ENCODE results near the gene NR4A1.

- TF ChIP-seq, protein P1, sequence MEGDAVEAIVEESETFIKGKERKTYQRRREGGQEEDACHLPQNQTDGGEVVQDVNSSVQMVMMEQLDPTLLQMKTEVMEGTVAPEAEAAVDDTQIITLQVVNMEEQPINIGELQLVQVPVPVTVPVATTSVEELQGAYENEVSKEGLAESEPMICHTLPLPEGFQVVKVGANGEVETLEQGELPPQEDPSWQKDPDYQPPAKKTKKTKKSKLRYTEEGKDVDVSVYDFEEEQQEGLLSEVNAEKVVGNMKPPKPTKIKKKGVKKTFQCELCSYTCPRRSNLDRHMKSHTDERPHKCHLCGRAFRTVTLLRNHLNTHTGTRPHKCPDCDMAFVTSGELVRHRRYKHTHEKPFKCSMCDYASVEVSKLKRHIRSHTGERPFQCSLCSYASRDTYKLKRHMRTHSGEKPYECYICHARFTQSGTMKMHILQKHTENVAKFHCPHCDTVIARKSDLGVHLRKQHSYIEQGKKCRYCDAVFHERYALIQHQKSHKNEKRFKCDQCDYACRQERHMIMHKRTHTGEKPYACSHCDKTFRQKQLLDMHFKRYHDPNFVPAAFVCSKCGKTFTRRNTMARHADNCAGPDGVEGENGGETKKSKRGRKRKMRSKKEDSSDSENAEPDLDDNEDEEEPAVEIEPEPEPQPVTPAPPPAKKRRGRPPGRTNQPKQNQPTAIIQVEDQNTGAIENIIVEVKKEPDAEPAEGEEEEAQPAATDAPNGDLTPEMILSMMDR (IDR thresholded peaks at IDR 0.05), result no peak
- TF ChIP-seq POLR2A (IDR thresholded peaks at IDR 0.05), result no peak
Observed at GRCh38 chr12:52062167-52063081, 11.2 kb downstream of the NR4A1 start.
